Measurements from ENCODE around the gene CEACAM19.
"Not testable (repeated sequence)": the region's sequence is repeated elsewhere in the genome, so short reads cannot be mapped to it uniquely, and the experiment has no call there.

Gene CEACAM19

GRCh38 chr19:44721369-44721768 is 50.1 kb downstream of the CEACAM19 start:
- not testable (repeated sequence) for DNase-seq (ENCODE audit: low read depth in 1 of 2, low spot score in 1 of 2)

- no peak for DNase-seq (ENCODE audit: low read depth in 1 of 2, low spot score in 1 of 2)
Observed at GRCh38 chr19:44722131-44723121, 51.1 kb downstream of the CEACAM19 start.

- DNase-seq (ENCODE audit: low read depth in 1 of 2, low spot score in 1 of 2), result no peak
Observed at GRCh38 chr19:44723299-44723951, 52.1 kb downstream of the CEACAM19 start.

- DNase-seq (ENCODE audit: low read depth in 1 of 2, low spot score in 1 of 2), result peak; percentile 66 to 71
Observed at GRCh38 chr19:44723952-44724319, 52.7 kb downstream of the CEACAM19 start.

- DNase-seq (ENCODE audit: low read depth in 1 of 2, low spot score in 1 of 2), result no peak
Observed at GRCh38 chr19:44725251-44725650, 54.0 kb downstream of the CEACAM19 start.

GRCh38 chr19:44725684-44726083 is 54.4 kb downstream of the CEACAM19 start:
- DNase-seq (ENCODE audit: low read depth in 1 of 2, low spot score in 1 of 2), result no peak

GRCh38 chr19:44726465-44726864 is 55.2 kb downstream of the CEACAM19 start:
- no peak for DNase-seq (ENCODE audit: low read depth in 1 of 2, low spot score in 1 of 2)

- no peak for DNase-seq (ENCODE audit: low read depth in 1 of 2, low spot score in 1 of 2)
Observed at GRCh38 chr19:44728178-44728577, 56.9 kb downstream of the CEACAM19 start.

GRCh38 chr19:44729516-44730033 is 58.3 kb downstream of the CEACAM19 start:
- no peak for DNase-seq (ENCODE audit: low read depth in 1 of 2, low spot score in 1 of 2)

GRCh38 chr19:44731081-44731480 is 59.8 kb downstream of the CEACAM19 start:
- DNase-seq (ENCODE audit: low read depth in 1 of 2, low spot score in 1 of 2), result no peak

GRCh38 chr19:44731622-44732021 is 60.3 kb downstream of the CEACAM19 start:
- no peak for DNase-seq (ENCODE audit: low read depth in 1 of 2, low spot score in 1 of 2)

- no peak for DNase-seq (ENCODE audit: low read depth in 1 of 2, low spot score in 1 of 2)
Observed at GRCh38 chr19:44732235-44733014, 61.1 kb downstream of the CEACAM19 start.

All from activated CD4-positive, alpha-beta T cell treated with anti-CD3 and anti-CD28 coated beads, Interleukin-2, amount 50 U/mL, for 24 hours (primary cell).